ENCODE results near the gene CELSR1. TPM values are rescaled to one million over a fixed set of nuclear protein-coding genes. Genes with fewer than 3 reads are reported as not detected.

Gene CELSR1
- total and polyA plus RNA-seq, 2 of the 13 experiments (the other 11 are each of a cell fraction or from before 2014, with no cell fraction given), result 0.78 to 1.8 TPM

- TF ChIP-seq HNRNPUL1 (IDR thresholded peaks at IDR 0.05; ENCODE audit: low read depth, low read length), result peak; percentile 76; the same call in 1 of the 2 replicates
- no peak for TF ChIP-seq TBL1XR1 (IDR thresholded peaks at IDR 0.05; ENCODE audit: borderline replicate concordance, low read length, partially characterized antibody)
- no peak; the same call in 1 of the 2 replicates for TF ChIP-seq ZNF782 (CRISPR knock-in tag; IDR thresholded peaks at IDR 0.05; ENCODE audit: borderline replicate concordance)
- no peak for TF ChIP-seq KIAA2018 (CRISPR knock-in tag; IDR thresholded peaks at IDR 0.05; ENCODE audit: borderline replicate concordance)
- TF ChIP-seq ZSCAN30 (CRISPR knock-in tag; IDR thresholded peaks at IDR 0.05), result no peak
- no peak for TF ChIP-seq HDAC6 (IDR thresholded peaks at IDR 0.05; ENCODE audit: low read depth, low read length)
- TF ChIP-seq HDAC2 (CRISPR knock-in tag; IDR thresholded peaks at IDR 0.05), result peak; percentile 86
- TF ChIP-seq ZBTB7A (CRISPR knock-in tag; IDR thresholded peaks at IDR 0.05), result peak; percentile 66; the same call in 1 of the 2 replicates
- peak; percentile 98 for TF ChIP-seq KDM2A (CRISPR knock-in tag; IDR thresholded peaks at IDR 0.05; ENCODE audit: borderline replicate concordance, low read depth)
- TF ChIP-seq ZFP36L1 (CRISPR knock-in tag; IDR thresholded peaks at IDR 0.05), result peak; percentile 81
- TF ChIP-seq ZNF543 (CRISPR knock-in tag; IDR thresholded peaks at IDR 0.05), result peak; percentile 65
- peak; percentile 78; the same call in 1 of the 2 replicates for TF ChIP-seq ZBTB25 (CRISPR knock-in tag; IDR thresholded peaks at IDR 0.05)
- no peak; the same call in 1 of the 2 replicates for TF ChIP-seq DRAP1 (CRISPR knock-in tag; IDR thresholded peaks at IDR 0.05)
- 0 out of 2 replicates have a peak, but pooled peaks have one; percentile 19 for TF ChIP-seq ELF4 (CRISPR knock-in tag; IDR thresholded peaks at IDR 0.05; ENCODE audit: borderline replicate concordance)
- peak; percentile 95 for TF ChIP-seq ZNF552 (CRISPR knock-in tag; IDR thresholded peaks at IDR 0.05; ENCODE audit: borderline replicate concordance)
- 0 out of 2 replicates have a peak, but pooled peaks have one; percentile 58 for TF ChIP-seq ZNF333 (CRISPR knock-in tag; IDR thresholded peaks at IDR 0.05; ENCODE audit: borderline replicate concordance)
Observed at GRCh38 chr22:46335201-46336118, 202.0 kb downstream of the CELSR1 start, which contains the start of gene TRMU (continued).
